NCI-H345 (cell line): Measurements from ENCODE around the gene TMEM254.
A peak's percentile ranks its signal among the peaks of the same experiment; 100 is the strongest.
"Not testable (repeated sequence)": the region's sequence is repeated elsewhere in the genome, so short reads cannot be mapped to it uniquely, and the experiment has no call there.

Experiments
- DNase-seq: peaks from one replicate; lab custom pipeline; 2025; lab: John Stamatoyannopoulos, UW

The TMEM254 gene

DNA sequence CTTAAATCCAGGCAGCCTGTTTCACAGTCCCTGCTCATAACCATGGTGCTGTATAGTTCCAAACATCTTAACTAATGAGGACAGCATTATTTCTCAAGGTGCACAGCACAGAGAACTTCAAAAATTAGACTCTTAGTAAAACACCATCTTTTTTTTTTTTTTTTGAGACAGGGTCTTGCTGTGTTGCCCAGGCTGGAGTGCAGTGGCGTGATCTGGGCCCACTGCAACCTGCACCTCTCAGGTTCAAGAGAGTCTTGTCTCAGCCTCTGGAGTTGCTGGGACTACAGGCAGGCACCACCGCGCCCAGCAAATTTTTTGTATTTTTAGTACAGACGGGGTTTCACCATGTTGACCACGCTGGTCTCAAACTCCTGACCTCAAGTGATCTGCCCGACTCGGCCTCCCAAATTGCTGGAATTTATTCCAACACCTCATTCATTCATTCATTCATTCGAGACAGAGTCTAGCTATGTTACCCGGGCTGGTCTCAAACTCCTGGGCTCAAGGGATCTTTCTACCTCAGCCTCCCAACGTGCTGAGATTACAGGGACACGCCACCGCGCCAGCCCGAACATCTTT is 507 bp upstream of the TMEM254 start:
- no peak for DNase-seq

DNA sequence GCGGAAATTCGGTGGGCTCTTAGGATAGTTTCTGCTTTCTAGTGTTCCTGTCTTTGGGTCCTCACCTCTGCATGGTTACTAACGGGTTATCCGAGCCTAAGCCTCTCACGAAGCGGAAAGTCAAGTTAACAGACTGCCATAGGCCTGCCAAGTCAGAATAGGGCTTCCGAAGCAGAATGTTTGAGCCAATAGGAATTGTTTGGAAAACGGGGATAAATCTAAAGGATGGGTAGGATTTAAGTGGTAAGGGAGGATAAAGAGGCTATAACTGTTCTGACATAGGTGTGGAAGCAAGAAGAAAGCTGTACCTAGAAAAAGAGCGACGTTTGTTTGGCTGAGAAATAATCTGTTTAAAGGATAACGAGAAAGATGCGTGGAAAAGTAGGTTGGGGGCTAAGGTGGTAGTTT is 851 bp downstream of the TMEM254 start:
- DNase-seq: no peak

DNA sequence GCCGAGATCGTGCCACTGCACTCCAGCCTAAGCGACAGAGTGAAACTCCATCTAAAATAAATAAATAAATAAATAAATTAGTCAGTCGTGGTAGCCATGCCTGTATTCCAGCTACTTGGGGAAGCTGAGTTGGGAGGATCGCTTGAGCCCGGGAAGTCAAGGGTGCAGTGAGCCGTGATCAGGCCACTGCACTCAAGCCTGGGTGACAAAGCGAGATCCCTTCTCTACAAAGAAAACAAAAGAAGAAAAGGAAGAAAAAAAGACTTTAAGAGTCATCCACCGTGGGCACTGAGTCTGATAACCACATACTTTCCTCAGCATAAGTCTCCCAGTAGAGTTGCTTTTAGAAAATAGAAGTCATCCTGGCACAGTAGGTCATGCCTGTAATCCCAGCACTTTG is 2.6 kb downstream of the TMEM254 start:
- DNase-seq: no peak

DNA sequence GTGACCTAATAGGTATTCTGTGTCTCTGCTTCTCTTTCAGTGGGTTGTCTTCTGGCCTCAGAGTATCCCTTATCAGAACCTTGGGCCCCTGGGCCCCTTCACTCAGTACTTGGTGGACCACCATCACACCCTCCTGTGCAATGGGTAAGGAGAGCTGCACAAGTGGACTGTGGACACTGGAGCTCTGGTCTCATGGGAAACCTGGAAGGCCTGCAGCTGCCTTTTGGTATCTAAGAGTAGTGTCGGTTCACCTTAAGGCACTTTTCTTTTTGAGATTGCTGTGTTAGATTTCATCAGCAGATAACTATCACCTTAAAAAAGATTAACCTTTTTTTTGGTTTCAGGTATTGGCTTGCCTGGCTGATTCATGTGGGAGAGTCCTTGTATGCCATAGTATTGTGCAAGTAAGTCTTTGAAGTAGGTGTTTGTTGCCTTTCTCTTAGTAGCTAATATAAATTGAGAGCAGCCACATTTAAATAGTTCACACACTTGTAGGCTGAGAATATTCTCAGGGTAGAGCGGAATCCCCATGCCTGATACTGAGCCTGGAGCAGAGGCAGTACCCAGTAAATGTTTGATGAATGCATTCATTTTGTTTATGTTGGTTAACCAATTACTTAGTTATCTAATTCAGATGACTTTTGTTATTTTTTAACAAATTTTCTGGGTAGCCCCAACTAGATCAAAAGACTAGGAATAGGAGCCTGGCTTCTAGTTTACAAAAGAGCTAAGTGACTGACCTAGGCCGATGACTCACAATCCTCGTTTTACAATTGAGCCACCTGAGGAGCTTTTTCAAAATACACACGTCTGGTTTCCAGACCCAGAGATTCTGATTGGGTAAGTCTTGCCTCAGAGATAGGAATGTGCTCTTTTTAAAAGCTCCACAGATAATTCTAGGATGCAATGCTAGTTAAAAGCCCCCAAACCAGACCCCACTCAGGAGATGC is 3.6 kb downstream of the TMEM254 start:
- no peak for DNase-seq

DNA sequence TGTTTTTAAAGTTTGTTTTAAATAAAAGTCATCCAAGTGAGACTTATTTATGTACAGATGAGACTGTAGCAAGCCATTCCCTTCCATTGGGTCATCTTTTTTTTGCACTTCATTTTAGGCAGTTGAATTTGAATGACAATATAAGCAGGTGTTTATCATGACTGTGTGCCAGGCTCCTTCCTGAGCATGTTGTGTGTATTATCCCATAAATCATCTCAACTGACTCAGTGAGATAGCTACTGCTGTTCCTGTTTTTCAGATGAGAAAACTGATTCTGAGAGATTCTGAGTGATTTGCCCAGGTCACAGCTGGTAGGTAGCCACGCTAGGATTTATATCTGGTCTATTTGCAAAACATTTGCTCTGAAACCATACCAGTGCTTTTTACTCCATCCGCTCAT is 11.7 kb downstream of the TMEM254 start:
- DNase-seq: peak; percentile 19

DNA sequence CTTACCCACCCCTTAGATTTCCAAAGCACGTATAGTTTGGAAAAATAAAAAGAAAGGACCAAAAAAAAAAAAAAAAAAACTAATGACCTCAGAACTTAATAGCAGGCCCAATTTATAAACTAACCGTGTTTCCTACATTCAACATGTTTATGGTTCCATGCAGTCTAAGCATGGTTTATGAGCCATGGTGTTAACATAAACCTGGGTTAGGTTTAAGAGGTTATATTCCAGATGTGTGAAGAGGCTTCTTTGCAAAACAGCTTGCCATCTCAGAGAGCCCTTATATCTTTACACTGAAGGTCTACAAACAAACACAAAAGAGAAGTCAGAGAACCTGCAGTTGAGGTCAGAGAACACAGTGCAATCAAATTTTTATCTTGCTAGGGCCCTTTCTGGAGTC is 15.8 kb downstream of the TMEM254 start:
- no peak for DNase-seq

DNA sequence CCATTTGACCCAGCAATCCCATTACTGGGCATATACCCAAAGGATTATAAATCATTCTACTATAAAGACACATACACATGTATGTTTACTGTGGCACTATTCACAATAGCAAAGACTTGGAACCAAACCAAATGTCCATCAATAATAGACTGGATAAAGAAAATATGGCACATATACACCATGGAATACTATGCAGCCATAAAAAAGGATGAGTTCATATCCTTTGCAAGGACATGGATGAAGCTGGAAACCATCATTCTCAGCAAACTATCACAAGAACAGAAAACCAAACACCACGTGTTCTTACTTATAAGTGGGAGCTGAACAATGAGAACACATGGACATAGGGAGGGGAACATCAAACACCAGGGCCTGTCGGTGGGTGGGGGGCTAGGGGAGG is 19.8 kb downstream of the TMEM254 start:
- DNase-seq: not testable (repeated sequence)

DNA sequence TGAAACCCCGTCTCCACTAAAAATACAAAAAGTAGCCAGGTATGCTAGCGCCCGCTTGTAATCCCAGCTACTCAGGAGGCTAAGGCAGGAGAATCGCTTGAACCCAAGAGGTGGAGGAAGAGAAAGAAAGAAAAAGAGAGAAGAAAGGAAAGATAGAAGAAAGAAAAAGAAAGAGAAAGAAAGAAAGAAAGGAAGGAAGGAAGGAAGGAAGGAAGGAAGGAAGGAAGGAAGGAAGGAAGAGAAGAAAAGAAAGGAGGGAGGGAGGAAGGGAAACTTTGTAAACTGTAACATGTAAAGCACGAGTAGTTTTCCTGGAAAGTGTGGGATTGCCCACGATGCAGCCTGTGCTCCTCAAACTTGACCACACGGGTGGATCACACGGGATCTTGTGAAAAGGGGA is 20.8 kb downstream of the TMEM254 start:
- not testable (repeated sequence) for DNase-seq

DNA sequence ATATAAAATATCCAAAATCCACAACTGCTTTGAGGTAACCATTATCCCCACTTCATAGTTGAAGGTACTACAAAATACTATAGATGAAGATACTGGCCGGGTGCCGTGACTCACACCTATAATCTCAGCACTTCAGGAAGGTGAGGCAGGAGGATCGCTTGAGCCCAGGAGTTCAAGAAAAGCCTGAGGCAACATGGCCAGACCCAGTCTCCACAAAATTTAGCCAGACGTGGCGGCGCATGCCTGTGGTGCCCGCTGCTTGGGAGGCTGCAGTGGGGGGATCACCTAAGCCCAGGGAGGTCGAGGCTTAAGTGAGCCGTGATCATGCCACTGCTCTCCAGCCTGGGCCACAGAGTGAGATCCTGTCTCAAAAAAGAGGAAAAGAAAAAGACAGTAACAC is 21.7 kb downstream of the TMEM254 start:
- DNase-seq: no peak

DNA sequence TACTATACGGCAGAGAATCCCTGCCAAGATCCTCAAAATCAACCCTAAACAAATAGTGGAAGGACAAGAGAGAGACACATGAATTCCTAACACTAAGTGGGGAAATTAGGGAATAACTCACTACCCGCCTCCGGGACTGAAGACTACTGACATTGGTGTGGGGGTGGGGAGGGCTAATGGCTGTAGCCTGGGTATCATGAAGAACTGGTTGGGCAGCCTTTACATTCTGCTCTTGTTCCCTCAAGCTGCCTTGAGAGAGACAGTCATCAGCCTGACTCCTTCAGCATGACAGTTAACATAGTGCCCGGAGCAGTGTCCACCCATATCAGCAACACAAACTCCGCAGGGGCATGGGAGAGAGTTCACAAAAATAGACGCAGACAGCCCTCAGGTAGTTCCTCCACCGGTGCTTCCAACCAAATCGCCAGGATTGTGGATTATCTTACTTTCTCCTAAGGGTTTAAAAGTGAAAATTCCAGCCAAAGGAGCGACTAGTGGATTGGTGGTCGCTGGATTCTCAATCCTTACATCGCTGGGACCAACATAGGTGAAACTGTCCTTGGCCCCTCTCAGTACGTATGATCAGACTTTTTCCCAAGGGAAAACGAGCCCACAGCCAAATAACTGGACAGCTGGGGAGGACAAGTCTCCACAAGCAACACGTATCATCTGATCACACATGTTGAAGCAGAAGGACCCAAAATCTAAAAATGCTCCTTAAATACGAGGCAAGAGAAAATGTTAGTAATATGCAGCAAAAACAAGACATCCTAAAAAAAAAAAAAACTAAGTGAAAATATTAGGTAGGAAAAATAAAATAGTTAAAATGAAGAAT is 22.6 kb downstream of the TMEM254 start:
- no peak for DNase-seq

DNA sequence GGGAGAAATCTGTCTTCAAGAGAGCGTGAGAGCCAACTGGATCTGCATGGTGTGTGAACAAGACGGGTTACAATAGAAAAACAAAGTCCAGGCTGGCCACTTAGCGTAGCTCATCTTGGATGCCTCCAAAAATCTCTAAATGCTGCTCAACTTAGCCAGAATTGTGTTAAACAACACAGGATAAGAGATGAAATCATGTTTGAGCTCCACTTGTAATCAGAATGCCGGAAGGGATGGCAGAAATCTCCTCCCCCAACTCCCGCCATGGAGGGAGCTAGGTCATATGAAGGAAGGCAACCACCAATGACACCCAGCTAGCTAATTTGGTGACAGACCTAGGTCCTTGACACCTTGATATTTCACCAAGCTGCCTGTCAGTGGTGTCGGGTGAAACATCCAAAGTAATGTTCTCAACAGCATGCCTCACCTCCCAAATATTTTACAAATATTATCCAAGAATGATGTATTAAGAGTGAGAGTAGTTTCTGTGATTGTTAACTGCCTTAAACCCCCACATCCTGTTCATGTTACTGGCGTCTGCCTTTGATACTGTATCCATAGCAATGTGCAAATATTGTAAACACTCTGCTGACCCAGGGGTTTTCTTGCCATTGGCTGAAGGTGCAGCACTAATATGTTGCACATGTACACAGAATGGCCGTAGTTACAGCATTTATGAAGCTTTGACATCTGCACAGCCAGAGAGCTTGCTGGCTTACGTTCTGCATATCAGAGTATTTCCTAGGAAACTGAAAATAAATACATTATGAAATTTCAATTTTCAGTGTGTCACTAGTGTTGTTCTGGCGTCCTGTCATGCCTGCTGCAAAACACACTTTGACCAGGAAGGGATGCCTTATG is 25.8 kb downstream of the TMEM254 start:
- DNase-seq: no peak

DNA sequence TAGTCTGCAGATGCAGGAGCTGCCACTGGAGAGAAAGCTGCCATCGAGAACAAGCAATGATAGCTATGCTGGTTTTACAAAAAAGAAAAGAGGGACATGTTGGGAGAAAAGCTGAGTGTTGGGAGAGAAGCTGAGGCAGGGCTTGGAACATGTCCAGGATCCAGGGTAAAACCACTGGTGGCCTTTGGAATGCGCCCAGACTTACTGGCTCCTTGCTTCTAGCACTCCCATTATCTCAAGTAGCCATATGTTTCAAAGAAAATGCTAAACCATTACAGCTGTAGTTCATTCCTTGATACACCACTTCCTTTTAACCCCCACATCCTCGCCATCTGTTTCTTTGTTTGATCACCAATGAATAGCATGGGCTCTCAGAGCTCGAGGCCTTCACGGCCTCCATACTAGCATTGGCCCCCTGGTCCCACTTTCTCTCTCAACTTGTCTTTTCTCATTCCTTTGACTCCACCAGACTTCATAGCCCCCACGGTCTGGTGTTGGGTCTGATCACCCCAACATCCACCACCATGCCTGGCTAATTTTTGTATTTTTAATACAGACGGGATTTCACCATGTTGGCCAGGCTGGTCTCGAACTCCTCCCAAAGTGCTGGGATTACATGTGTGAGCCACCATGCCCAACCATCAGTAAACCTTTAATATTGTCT is 30.2 kb downstream of the TMEM254 start:
- DNase-seq: no peak

DNA sequence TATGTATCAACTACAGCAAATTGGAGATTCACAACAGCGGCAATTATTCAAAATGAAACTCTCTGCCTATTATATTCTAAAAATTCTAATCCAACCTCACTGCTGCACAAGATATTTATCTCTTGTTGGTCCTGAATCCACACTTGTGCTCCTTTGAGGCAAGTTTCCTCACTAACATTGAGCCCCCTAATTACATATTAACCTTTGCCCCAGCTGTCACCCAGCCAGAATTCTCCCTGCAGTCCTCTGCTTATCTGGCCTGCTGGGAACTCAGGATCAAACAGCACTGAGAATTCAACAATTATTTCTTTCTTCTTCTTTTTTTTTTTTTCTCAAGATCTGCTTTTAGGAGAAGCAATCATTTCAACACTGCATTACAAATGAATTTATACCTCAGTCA is 32.5 kb downstream of the TMEM254 start:
- no peak for DNase-seq

DNA sequence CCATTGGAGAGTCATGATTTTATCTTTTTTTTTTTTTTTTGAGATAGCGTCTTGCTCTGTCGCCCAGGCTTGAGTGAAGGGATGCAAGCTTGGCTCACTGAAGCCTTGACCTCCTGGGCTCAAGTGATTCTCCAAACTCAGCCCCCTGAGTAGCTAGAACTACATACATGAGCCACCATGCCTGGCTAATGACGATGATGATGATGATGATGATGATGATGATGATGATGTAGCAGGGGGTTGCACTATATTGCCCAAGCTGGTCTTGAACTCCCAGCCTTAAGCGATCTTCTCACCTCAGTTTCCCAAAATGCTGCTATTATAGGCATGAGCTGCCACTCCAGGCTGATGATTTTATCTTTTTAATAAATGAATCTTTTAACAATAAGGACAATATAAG is 40.2 kb downstream of the TMEM254 start:
- no peak for DNase-seq

DNA sequence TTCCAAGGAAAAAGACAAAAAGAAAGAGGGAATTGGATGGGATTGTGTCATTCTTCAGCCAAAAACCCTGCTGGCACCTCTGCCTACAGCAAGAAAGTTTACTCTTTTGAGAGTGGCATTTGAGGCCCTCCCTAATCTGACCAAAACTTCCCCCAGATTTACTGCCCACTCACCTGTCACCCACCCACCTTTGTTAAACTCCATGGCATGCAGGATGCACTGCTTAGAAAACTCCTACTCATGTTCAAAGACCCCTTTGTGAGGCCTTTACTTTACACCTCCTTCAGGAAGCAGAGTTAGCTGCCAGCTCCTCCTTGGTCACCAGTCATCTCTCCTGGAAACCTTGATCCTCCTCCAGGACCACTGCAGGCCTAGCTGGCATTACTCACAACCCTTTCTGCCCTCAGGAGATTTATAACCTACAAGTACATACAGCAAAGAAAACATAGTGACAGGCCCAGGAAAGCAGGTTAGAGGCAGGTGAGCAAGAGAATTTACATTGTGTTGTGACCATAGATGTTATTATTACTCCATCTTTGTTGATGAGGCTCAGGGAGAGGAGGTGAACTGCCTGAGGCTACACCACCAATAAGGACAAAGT is 43.7 kb downstream of the TMEM254 start:
- DNase-seq: no peak

DNA sequence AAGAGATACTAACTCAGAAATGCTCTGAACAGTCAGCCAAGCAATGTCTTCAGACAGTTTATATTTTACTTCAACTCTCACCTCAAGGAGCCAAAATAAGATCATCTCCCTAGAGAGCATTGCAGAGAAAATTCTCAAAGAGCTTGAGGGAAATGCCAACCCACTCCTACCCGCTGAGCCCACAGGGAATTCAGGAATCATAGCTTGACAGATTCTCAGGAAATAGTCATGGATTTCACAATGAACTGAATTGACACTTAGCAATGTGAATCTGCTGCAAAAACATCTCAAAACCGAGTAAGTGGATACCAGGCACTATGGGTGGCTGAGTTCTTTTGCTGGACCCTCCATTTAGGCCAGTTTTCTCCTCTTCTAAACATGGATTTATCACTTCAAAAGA is 44.3 kb downstream of the TMEM254 start:
- no peak for DNase-seq

DNA sequence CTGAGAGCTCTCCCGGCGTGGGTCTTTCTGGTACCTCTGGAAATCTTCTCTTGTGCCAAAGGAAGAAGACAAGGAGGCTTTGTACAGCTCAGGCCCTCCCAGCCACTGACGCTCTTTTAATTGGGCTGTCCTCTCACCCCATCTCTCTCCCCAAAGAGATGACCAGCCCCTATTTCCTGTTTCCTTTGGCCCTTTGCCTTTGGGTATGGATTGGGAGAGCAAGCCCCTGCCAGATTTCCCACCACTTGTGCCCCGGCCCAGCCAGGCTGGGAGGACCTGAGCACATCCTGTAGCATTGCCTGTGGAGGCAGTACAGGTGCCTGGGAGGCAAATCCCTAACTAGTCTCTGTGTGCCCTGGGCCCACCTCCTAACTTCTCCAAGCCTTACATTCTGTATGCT is 48.4 kb downstream of the TMEM254 start:
- no peak for DNase-seq

DNA sequence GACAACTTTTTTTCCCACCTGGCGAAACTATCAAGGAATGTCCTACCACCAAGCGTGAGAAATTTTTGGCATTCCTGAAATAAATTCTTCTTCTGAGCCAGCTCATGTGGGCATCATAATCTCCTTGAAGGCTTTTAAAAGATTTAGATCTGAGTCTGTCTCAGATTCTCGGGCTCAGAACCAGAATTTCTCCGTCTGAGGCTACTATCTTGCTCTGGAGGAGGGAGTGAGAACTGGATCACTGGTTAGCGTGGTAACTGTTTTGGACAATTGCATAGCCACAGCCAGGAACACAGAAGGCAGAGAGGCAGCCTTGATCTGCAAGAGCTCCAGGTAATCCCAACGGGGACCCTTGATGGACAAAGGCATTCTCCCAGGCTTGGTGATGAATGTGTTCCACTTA is 53.0 kb downstream of the TMEM254 start:
- DNase-seq: no peak

DNA sequence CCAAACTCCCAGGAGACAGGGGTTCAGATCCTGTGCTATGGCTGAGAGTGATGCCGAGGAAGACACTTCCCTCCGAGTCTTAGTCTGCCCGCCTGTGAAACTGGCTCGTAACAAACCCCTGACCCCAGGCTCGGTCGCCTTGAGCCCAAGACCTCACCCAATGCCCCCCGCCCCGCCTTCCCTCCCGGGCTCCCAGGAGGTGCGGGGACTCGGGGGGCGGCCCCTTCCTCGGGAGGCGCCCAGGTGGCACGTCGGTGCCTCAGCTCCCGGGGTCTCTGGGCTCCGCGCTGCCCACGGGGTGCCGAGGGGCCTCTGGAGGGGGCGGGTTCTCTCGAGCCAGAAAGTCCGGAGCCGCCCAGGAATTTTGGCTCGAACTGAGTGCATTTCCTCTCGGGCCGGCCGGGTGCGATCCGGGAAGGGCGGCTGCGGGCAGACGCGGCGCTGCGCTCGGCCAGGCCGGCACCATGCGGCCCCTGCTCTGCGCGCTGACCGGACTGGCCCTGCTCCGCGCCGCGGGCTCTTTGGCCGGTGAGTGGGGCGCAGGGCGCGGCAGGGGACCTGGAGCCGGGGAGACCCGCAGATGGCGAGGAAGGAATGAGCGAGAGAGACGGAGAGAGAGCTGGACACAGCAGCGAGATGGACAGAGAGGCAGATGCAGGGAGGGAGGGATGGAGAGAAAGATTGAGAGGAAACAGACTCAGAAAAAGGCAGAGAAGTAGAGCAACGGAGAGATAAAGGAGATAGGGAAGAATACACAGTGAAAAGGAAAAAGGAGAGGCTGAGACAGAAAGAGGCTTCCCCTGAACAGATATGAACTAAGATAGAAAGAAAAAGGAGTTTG is 54.1 kb downstream of the TMEM254 start, which contains the start of gene PLAC9:
TSS of gene PLAC9 (plus strand) at position 432 of the 841 bp plus-strand sequence. CDS start at position 465, 33 bp downstream.
- no peak for DNase-seq

DNA sequence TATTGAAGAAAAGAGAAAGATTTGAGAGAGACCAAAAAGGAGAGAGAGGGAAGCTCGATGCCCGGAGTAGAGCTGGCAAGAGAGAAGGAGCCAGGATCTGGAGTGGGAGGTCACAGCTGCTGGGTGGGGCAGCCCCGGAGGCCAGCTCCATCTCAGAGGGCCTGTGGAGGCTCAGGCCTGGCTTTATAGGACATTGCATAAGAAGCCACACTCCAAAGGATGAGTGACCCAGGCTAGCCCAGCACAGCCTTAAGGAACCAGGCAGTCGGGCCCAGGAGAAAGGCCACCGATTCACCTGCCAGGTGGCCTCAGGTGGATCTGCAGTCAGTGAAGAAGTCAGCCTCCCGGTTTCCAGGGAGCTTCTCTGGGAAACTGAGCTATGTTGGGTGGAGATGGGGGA is 54.7 kb downstream of the TMEM254 start:
- DNase-seq: no peak
